Kidney epithelial cell (primary cell): ENCODE measurements around the gene HECTD1. TPM values are rescaled to one million over a fixed set of nuclear protein-coding genes. Genes with fewer than 3 reads are reported as not detected.
"Not testable (repeated sequence)": the region's sequence is repeated elsewhere in the genome, so short reads cannot be mapped to it uniquely, and the experiment has no call there.

ENCODE experiments used
- DNase-seq: peaks from one replicate; pipeline ENCODE4 v3.0.0-alpha.2; 2010; ENCODE audit warnings: low read depth
- H3K27me3 ChIP-seq: 2 replicates; pipeline ENCODE4 v1.6.0; 2011; ENCODE audit warnings: low read length; ENCODE audit not compliant: control insufficient read depth, insufficient read depth
- H3K36me3 ChIP-seq: 2 replicates; pipeline ENCODE4 v1.5.1; 2011; ENCODE audit warnings: low read length; ENCODE audit not compliant: control insufficient read depth, insufficient read depth
- H3K4me3 ChIP-seq: 2 replicates; pipeline ENCODE4 v1.5.1; 2011; ENCODE audit warnings: low read depth, mild to moderate bottlenecking, control low read depth, low read length
- total RNA-seq: library from RNA; depleted of rRNA; stranded (reverse); fragments of >200 nt; gene quantifications from 2 replicates; pipeline ENCODE4 v1.2.3, GENCODE V29; 2015
- TF ChIP-seq, protein P1 (sequence below): IDR thresholded peaks from 2 replicates; pipeline ENCODE4 v1.5.1; 2011; ENCODE audit warnings: mild to moderate bottlenecking, moderate library complexity, low read length, control low read depth, inconsistent platforms; ENCODE audit not compliant: insufficient read depth, poor library complexity, severe bottlenecking

HECTD1 gene
- total RNA-seq, 1 donor from 2014 or later: 118 TPM

DNA sequence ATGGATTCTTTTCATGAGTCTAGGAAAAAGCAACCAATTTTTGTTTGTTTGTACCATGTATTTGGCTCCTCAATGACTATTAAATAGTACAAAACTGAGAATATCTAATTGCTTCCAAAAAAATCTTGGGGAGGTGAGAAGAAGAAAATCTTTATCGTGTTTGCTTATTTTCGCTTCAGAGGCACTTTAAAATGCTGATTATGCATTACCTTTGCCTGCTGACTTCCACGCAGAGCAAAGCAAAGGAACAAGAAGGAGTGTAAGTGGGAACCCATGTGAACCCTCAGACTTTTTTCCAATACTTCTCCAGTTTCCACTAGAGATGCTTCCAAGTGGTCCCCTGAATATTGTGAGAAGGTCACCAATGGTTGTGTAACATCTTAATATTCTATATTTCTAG lies 138.2 kb downstream of the HECTD1 start:
- Histone ChIP-seq H3K4me3 (no peak overlapping the region), H3K36me3 (no peaks in the 10 kb centered on the region), H3K27me3 (no peaks in the 10 kb centered on the region)
- TF ChIP-seq, protein P1, sequence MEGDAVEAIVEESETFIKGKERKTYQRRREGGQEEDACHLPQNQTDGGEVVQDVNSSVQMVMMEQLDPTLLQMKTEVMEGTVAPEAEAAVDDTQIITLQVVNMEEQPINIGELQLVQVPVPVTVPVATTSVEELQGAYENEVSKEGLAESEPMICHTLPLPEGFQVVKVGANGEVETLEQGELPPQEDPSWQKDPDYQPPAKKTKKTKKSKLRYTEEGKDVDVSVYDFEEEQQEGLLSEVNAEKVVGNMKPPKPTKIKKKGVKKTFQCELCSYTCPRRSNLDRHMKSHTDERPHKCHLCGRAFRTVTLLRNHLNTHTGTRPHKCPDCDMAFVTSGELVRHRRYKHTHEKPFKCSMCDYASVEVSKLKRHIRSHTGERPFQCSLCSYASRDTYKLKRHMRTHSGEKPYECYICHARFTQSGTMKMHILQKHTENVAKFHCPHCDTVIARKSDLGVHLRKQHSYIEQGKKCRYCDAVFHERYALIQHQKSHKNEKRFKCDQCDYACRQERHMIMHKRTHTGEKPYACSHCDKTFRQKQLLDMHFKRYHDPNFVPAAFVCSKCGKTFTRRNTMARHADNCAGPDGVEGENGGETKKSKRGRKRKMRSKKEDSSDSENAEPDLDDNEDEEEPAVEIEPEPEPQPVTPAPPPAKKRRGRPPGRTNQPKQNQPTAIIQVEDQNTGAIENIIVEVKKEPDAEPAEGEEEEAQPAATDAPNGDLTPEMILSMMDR: no peak
- DNase-seq: no peak

DNA sequence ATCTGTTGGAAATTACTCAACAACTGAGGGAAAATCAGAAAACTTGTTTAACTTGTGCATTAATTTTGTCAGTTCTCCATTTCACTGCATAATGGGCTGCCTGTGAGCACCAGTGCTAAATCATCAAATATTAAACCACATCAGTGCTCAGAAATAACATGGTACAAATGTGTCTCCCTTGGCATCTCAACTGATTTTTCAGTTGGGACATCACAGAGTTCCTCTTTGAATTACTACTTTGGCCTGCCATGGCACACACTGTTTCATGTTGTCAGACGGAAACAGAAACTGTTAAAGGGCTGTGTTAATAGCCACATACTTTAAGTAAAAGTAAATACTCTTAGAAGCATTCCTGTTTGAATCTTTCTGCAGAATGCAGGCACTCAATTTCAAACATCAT lies 139.4 kb downstream of the HECTD1 start:
- Histone ChIP-seq H3K27me3 (no peaks in the 10 kb centered on the region), H3K36me3 (no peaks in the 10 kb centered on the region), H3K4me3 (no peak overlapping the region)
- TF ChIP-seq, protein P1: no peak
- DNase-seq: no peak

DNA sequence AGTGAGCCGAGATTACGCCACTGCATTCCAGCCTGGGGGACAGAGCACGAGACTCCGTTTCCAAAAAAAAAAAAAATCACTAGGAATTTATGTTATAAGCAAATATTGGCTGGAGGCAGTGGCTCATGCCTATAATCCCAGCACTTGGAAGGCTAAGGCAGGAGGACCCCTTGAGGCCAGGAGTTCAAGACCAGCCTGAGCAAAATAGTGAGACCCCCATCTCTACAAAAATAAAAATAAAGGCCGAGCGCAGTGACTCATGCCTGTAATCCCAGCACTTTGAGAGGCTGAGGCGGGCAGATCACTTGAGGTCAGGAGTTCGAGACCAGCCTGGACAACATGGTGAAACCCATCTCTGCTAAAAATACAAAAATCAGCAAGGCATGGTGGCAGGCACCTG lies 144.7 kb downstream of the HECTD1 start:
- not testable (repeated sequence) for DNase-seq, H3K27me3 ChIP-seq, H3K4me3 ChIP-seq, H3K36me3 ChIP-seq

DNA sequence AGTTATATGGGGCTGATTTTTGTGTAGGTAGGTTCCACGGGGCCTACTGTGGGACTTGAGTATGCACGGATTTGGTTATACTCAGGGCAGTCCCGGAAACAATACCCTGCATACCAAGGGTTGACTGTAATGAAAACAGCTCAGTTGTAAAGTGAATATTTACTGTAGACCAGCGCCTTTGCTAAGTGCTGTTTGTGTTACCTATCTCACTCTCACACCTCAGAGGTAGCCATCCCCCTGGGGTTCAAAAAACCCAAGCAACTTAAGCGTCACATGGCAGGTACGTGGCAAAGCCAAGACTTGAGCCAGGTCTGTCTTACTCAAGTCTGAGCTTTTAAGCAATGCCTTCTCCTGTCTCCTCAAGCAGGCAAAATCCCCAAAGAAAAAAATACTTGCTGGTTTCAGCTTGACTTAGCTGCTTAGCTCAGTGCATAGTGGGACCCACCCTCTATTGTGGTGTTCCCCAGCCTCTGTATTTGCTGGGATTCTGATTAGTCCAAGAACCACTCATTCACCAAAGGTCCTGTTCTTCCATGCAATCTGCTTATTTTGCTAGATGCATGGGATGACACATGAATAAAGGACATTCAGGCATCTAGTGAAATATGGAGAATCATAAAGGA lies 147.2 kb downstream of the HECTD1 start:
- Histone ChIP-seq H3K4me3 (no peak overlapping the region), H3K27me3 (no peaks in the 10 kb centered on the region), H3K36me3 (no peaks in the 10 kb centered on the region)
- DNase-seq: no peak
- TF ChIP-seq, protein P1: no peak

DNA sequence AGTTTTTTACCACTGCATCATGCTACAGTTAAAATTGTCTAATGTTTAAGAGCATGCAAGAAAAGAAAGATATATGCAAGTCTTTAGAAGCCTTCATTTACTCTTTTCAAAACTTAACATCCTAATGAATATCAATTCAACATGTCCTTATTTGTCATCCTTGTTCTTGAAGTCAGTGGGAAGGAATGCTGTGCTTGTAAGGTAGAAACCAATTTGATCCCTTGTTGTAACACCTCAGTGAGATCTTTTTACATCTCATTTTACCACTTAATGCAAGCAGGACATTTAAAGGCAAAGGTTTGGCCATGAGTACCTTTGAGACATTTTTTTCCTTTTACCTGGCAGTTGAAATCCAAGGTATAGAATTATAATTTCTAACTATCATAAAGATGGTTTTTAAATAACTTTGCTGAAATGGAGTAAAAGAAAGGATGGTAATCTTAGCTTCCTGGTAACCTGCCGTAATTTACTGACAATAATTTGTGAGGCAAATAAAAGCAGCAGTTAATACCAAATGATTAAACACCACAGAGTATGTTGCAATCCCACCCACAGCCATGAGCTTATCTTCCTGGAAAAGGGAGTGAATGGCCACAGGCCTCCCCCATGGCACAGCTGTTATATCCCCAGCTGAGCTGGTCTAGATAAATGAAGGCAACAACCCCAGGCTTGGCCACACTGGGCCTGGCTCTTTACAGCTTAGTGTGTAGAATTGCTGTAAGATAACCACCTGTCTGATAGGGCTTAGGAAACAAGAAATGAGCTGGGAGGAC lies 148.3 kb downstream of the HECTD1 start:
- DNase-seq: peak; percentile 75
- TF ChIP-seq, protein P1: no peak
- Histone ChIP-seq H3K36me3 (no peaks in the 10 kb centered on the region), H3K4me3 (no peak overlapping the region), H3K27me3 (no peaks in the 10 kb centered on the region)

DNA sequence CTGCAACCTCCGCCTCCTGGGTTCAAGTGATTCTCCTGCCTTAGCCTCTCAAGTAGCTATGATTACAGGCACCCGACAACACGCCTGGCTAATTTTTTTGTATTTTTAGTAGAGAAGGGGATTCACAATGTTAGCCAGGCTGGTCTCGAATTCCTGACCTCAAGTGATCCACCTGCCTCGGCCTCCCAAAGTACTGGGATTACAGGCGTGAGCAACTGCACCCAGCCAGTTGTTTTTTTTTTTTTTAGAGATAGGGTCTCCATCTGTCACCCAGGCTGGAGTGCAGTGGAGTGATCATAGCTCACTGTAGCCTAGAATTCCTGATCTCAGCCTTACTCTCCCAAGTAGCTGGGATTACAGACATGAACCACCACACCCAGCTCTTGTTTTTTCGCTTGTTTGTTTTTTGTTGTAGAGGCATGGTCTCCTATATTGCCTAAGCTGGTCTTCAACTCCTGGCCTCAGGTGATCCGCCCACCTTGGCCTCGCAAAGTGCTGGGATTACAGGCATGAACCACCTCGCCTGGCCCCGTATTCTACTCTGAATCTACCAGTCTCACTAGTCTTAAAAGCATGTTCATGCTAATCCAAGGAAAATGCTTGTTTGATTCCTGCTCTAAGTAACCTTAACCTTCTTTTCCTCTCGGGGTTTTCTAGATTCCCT lies 149.8 kb downstream of the HECTD1 start:
- TF ChIP-seq, protein P1: no peak
- no peaks in the 10 kb centered on the region for H3K36me3 ChIP-seq
- H3K4me3 ChIP-seq: no peak overlapping the region
- DNase-seq: no peak
- no peaks in the 10 kb centered on the region for H3K27me3 ChIP-seq
